BJ (cell line): ENCODE data around the gene KDM4B. TPM values are rescaled to one million over a fixed set of nuclear protein-coding genes. Genes with fewer than 3 reads are reported as not detected.

Source experiments
- CTCF ChIA-PET: fragments of 350-600 bp; formaldehyde crosslinking; extraction: SDS; loops from one replicate; lab custom pipeline; 2021; ENCODE audit warnings: antibody characterized with exemption, inconsistent platforms; lab: Yijun Ruan, JAX
- POLR2A ChIA-PET: fragments of 300-600 bp; sonication (Branson Sonifier 250); formaldehyde crosslinking; extraction: SDS; loops from one replicate; lab custom pipeline; 2021; ENCODE audit warnings: antibody characterized with exemption; lab: Charles Lee
- DNase-seq: peaks from one replicate; pipeline ENCODE4 v3.0.0-alpha.2; 2011; ENCODE audit warnings: low read depth
- H3K27me3 ChIP-seq: 2 replicates; pipeline ENCODE4 v1.6.0; 2011; ENCODE audit warnings: low read length; ENCODE audit not compliant: control insufficient read depth, insufficient read depth
- H3K36me3 ChIP-seq: 2 replicates; pipeline ENCODE4 v1.5.1; 2011; ENCODE audit warnings: low read length; ENCODE audit not compliant: control insufficient read depth, insufficient read depth
- H3K4me3 ChIP-seq: 2 replicates; pipeline ENCODE4 v1.5.1; 2011; ENCODE audit warnings: low read depth, mild to moderate bottlenecking, control low read depth, low read length
- polyA plus RNA-seq: library from polyadenylated mRNA; depleted of rRNA; stranded (reverse); fragments of >200 nt; gene quantifications from 2 replicates; pipeline ENCODE4 v1.2.3, GENCODE V29; 2011
- TF ChIP-seq, protein P1 (sequence below): IDR thresholded peaks from 2 replicates; pipeline ENCODE4 v1.5.1; 2011; ENCODE audit warnings: low read depth, mild to moderate bottlenecking, control low read depth, inconsistent platforms, low read length, moderate library complexity; ENCODE audit not compliant: insufficient read depth

KDM4B gene
- polyA plus RNA-seq, 1 experiment = 15.2 TPM

DNA sequence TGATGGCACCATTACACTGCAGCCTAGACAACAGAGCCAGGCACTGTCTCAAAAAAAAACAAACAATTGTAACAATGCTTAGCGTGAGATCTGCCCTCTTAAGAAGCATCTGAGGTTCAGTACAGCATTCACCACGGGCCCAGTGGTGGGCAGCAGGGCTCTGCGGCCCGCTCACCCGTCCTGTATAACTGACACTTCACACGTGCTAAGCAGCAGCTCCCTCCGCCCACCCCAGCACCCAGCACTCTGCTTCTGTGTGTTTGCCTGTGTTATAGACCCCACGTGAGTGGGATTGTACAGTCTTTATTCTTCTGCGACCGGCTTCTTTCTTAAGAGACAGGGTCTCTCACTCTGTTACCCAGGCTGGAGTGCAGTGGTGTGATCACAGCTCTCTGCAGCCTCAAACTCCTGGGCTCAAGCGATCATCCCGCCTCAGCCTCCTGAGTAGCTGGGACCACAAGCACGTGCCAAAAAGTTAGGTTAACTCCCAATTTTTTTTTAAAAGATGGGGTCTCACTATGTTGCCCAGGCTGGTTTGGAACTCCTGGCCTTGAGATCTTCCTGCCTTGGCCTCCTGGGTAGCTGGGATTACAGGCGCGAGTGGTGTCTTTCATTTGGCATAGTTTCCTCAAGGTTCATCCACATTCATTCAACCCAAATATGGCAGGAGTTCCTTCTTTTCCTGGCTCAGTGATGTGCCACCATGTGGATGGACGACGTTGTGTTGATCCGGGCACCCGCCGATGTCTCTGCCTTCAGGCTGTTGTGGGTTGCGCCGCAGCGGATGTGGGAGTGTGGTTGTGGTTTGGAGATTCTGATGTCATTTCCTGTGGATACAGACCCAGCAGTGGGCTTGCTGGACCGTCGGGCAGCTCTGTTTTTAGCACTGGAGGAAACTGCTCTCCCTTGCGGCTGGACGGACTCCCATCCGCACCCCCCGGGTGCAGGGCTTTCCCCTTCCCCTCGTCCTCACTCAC, 170.0 kb downstream of the KDM4B start:
- TF ChIP-seq, protein P1, sequence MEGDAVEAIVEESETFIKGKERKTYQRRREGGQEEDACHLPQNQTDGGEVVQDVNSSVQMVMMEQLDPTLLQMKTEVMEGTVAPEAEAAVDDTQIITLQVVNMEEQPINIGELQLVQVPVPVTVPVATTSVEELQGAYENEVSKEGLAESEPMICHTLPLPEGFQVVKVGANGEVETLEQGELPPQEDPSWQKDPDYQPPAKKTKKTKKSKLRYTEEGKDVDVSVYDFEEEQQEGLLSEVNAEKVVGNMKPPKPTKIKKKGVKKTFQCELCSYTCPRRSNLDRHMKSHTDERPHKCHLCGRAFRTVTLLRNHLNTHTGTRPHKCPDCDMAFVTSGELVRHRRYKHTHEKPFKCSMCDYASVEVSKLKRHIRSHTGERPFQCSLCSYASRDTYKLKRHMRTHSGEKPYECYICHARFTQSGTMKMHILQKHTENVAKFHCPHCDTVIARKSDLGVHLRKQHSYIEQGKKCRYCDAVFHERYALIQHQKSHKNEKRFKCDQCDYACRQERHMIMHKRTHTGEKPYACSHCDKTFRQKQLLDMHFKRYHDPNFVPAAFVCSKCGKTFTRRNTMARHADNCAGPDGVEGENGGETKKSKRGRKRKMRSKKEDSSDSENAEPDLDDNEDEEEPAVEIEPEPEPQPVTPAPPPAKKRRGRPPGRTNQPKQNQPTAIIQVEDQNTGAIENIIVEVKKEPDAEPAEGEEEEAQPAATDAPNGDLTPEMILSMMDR = no peak
- H3K27me3 ChIP-seq = no peaks in the 10 kb centered on the region
- ChIA-PET POLR2A (no interaction called here), CTCF (interaction anchor here (1.8 kb wide), 1 partner anchor 11 kb away, joined by 6 read pairs; no protein-coding TSS in a partner anchor)
- H3K36me3 ChIP-seq = peaks cover 59% of the 10 kb centered on the region
- DNase-seq = peak; percentile 46
- no peak overlapping the region for H3K4me3 ChIP-seq

GRCh38 chr19:5139583-5140325, 170.8 kb downstream of the KDM4B start:
- peaks cover 57% of the 10 kb centered on the region for H3K36me3 ChIP-seq
- H3K27me3 ChIP-seq = no peaks in the 10 kb centered on the region
- no peak overlapping the region for H3K4me3 ChIP-seq
- TF ChIP-seq, protein P1 = no peak
- no peak for DNase-seq
- POLR2A ChIA-PET = no interaction called here
- CTCF ChIA-PET = interaction anchor here (1.8 kb wide), 1 partner anchor 10 kb away, joined by 6 read pairs; no protein-coding TSS in a partner anchor

- Histone ChIP-seq H3K36me3 (peaks cover 54% of the 10 kb centered on the region), H3K4me3 (no peak overlapping the region), H3K27me3 (no peaks in the 10 kb centered on the region)
- CTCF ChIA-PET = interaction anchor here (0.9 kb wide), 1 partner anchor 11 kb away, joined by 5 read pairs; no protein-coding TSS in a partner anchor
- POLR2A ChIA-PET = no interaction called here
- DNase-seq = no peak
- TF ChIP-seq, protein P1 = no peak
Observed at GRCh38 chr19:5141129-5141849, 172.4 kb downstream of the KDM4B start.

DNA sequence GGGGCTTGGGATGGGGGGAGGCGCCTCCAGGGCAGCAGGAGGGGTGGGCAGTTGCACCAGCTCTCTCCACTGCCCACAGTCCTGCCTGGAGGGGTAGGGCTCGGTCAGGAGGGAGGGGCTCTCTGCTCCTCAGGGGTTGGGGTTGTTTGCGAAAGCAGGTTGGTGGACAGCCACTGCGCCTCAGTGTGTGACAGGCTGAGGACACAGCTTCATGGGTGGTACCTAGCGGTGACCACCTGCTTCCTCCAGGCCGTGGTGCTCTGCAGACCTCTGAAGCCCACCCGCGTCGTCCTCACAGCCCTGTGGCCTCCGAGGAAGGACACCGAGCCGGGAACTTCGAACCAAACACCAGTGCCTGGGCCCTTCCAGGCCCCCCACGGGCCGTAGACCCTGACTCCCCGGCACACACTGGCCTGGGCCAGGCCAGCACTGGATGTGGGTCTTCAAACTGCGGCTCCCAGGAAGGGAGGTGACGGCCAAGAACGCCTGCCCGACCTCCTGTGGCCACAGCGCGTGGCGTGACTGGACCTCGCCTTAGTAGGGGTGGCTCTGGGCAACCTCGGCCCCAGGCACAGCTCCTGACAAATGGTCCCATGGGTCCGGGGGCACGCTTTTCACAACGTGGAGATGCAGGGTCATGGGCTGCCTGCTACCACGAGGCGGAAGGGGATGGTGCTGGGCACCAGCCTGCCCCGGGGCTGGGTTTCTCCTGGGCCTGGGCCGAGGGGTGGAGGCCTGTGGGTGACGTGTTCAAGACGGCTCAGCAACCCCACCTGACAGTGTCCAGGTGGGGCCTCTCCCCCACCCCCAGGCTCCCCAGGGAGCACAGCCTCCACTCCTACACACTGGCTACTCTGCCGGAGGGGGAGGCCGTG, 173.2 kb downstream of the KDM4B start:
- H3K36me3 ChIP-seq = peaks cover 52% of the 10 kb centered on the region
- DNase-seq = no peak
- ChIA-PET POLR2A (no interaction called here), CTCF (interaction anchor here (0.9 kb wide), 1 partner anchor 11 kb away, joined by 5 read pairs; no protein-coding TSS in a partner anchor)
- H3K4me3 ChIP-seq = no peak overlapping the region
- H3K27me3 ChIP-seq = no peaks in the 10 kb centered on the region
- TF ChIP-seq, protein P1 = no peak
